ENCODE results near the gene OTOF.

The OTOF gene

DNA sequence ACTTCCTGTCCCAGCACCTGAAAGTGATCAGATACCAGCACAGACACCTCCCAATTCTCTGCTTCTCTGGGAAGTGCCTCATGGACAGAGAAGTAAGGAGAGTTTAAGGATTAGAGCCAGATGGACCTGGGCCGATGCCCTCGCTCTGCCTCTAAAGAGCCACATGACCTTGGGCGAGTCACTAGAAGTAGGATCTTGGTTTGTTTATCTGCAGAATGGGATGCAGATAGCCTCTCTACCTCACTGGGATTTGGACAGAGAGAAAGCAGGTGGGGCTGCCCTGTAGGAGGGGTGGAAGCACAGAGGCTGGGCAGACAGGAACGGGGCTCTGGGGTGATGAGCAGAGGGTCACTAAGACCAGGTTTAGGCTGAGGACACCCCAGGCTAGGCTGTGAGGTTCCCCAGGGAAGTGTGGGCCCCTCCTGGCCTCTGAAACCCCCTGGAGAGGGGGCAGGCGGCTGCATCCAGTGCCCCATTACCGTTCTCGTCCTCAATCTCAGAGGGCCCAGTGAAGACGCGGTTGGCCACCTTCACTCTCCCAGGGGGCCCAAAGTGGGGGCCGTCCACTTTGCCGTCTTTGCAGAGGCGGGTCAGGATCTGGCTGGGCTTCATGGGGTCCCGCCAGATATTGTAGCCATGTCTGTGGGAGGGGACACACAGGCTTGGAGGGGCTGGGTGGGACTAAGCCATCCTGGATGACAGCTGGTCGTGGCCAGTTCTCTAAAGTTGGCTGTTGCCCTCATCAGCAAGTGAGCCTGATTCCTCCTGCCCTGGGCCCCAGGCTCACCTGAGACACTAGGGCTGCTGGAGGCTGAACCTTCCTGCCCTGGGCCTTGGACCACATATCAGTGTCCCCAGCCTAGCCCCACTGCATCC, 13.3 kb downstream of the OTOF start:
- no peak for TF ChIP-seq TCF12 (IDR thresholded peaks at IDR 0.05; ENCODE audit: low read depth)
- no peak for TF ChIP-seq EP300 (IDR thresholded peaks at IDR 0.05; ENCODE audit: borderline replicate concordance)
- no peak for TF ChIP-seq YY1 (IDR thresholded peaks at IDR 0.05; ENCODE audit: low read depth)
- no peak for TF ChIP-seq RAD21 (IDR thresholded peaks at IDR 0.05; ENCODE audit: low read depth)
- TF ChIP-seq EGR1 (IDR thresholded peaks at IDR 0.05), result no peak
- no peak for TF ChIP-seq ZBTB7A (IDR thresholded peaks at IDR 0.05; ENCODE audit: low read depth)
- no peak for TF ChIP-seq CEBPB (IDR thresholded peaks at IDR 0.05)
- TF ChIP-seq, protein P1, sequence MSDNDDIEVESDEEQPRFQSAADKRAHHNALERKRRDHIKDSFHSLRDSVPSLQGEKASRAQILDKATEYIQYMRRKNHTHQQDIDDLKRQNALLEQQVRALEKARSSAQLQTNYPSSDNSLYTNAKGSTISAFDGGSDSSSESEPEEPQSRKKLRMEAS (IDR thresholded peaks at IDR 0.05), result no peak
- TF ChIP-seq NFIC (IDR thresholded peaks at IDR 0.05), result no peak

DNA sequence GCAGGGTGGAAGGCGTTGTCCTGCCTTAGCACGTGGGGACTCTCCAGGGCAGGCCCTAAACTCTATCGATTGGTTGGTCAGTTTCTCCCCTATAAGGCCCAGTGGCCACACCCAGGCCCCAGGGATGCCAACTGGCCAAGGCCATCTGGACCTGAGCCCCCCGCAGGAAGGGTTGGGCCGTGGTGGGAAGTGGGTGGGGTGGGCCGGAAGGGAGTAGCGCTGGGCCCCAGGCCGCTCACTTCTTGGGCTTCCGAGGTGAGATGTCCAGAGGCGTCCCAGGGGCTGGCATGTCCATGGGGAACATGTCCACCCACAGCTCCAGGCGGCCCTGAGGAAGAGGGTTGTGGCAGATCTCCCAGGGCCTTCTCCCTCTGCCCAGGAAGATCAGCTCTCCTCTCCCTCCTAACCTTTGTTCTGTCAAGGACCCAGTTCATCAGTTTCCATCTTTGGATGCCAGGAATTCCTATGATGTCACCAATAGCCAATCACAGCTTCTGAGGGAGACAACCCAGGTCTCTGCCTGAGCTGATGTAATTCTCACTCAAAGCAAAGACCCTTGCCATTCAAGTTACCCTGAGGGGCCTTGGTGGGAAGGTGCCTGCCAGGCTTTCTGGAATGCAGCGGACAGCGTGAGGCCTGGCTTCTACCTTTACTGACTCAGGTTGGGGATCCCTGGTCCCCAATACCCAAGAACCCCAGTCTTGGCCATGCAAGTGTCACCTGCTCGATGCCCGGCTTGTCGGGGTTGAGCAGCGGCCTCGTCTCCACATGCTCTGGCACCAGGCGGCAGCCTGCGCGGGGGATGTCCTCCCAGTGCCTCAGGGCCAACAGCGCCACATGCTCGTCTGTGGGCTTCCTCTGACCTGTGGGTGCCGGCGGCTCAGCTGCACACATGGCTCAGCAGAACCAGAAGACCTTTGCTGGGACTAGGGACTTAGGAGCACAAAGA, 14.4 kb downstream of the OTOF start:
- TF ChIP-seq EP300 (IDR thresholded peaks at IDR 0.05; ENCODE audit: borderline replicate concordance), result no peak
- no peak for TF ChIP-seq TAF1 (IDR thresholded peaks at IDR 0.05; ENCODE audit: low read depth)
- no peak for TF ChIP-seq ZBTB7A (IDR thresholded peaks at IDR 0.05; ENCODE audit: low read depth)
- TF ChIP-seq CREB1 (IDR thresholded peaks at IDR 0.05; ENCODE audit: low read depth), result no peak
- TF ChIP-seq NFIC (IDR thresholded peaks at IDR 0.05), result no peak
- no peak for TF ChIP-seq YY1 (IDR thresholded peaks at IDR 0.05; ENCODE audit: low read depth)
- peak; percentile 75 for TF ChIP-seq TEAD4 (IDR thresholded peaks at IDR 0.05)

DNA sequence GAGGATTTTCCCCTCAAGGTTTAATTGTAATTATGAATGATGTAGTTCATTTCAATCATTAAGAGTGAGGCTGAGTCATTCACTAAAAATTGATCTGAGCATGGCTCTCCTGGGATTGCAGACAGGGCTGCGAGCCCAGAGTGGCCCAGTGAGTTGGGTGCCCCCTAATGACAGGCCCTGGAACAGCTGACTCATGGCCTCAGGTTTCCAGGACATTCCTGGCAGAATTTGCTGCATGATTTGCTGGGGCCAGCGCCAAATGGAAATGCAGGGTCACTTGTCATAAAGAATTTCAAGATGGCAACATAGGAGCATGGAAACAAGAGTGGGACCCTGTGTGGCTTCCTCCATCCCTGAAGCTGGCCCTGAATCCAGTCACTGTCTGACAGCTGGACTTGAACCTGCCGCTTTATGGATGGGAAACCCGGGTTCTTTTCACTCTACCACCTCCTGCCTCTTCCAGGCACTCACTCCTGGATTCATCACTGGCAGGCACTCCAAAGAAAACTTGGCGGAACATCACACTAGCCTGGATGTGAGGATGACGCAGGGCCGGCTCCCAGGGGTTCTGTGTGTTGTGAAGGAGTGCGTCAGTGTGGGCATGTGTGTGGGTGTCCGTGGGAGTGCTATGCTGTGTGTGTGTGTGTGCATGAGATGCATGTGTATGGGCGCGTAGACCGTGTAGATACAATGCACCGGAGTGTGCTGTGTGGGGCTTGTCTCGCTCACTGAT, 15.2 kb downstream of the OTOF start:
- no peak for TF ChIP-seq ZBTB7A (IDR thresholded peaks at IDR 0.05; ENCODE audit: low read depth)
- TF ChIP-seq FOXM1 (IDR thresholded peaks at IDR 0.05; ENCODE audit: borderline replicate concordance, low read depth), result no peak
- TF ChIP-seq, protein P2, sequence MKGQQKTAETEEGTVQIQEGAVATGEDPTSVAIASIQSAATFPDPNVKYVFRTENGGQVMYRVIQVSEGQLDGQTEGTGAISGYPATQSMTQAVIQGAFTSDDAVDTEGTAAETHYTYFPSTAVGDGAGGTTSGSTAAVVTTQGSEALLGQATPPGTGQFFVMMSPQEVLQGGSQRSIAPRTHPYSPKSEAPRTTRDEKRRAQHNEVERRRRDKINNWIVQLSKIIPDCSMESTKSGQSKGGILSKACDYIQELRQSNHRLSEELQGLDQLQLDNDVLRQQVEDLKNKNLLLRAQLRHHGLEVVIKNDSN (IDR thresholded peaks at IDR 0.05), result peak; percentile 23; the same call in 1 of the 2 replicates
- TF ChIP-seq CREB1 (IDR thresholded peaks at IDR 0.05; ENCODE audit: low read depth), result no peak
- no peak for TF ChIP-seq CEBPB (IDR thresholded peaks at IDR 0.05)
- peak; percentile 37; the same call in 1 of the 2 replicates for TF ChIP-seq EP300 (IDR thresholded peaks at IDR 0.05; ENCODE audit: borderline replicate concordance)
- 0 out of 2 replicates have a peak, but pooled peaks have one; percentile 13 for TF ChIP-seq YY1 (IDR thresholded peaks at IDR 0.05; ENCODE audit: low read depth)
- peak; percentile 66; the same call in 1 of the 2 replicates for TF ChIP-seq RAD21 (IDR thresholded peaks at IDR 0.05; ENCODE audit: low read depth)
- peak; percentile 69 for TF ChIP-seq TEAD4 (IDR thresholded peaks at IDR 0.05)
- TF ChIP-seq TCF12 (IDR thresholded peaks at IDR 0.05; ENCODE audit: low read depth), result peak; percentile 46; the same call in 1 of the 2 replicates
- TF ChIP-seq NFIC (IDR thresholded peaks at IDR 0.05), result peak; percentile 46
- no peak for TF ChIP-seq EGR1 (IDR thresholded peaks at IDR 0.05)
- TF ChIP-seq, protein P3, sequence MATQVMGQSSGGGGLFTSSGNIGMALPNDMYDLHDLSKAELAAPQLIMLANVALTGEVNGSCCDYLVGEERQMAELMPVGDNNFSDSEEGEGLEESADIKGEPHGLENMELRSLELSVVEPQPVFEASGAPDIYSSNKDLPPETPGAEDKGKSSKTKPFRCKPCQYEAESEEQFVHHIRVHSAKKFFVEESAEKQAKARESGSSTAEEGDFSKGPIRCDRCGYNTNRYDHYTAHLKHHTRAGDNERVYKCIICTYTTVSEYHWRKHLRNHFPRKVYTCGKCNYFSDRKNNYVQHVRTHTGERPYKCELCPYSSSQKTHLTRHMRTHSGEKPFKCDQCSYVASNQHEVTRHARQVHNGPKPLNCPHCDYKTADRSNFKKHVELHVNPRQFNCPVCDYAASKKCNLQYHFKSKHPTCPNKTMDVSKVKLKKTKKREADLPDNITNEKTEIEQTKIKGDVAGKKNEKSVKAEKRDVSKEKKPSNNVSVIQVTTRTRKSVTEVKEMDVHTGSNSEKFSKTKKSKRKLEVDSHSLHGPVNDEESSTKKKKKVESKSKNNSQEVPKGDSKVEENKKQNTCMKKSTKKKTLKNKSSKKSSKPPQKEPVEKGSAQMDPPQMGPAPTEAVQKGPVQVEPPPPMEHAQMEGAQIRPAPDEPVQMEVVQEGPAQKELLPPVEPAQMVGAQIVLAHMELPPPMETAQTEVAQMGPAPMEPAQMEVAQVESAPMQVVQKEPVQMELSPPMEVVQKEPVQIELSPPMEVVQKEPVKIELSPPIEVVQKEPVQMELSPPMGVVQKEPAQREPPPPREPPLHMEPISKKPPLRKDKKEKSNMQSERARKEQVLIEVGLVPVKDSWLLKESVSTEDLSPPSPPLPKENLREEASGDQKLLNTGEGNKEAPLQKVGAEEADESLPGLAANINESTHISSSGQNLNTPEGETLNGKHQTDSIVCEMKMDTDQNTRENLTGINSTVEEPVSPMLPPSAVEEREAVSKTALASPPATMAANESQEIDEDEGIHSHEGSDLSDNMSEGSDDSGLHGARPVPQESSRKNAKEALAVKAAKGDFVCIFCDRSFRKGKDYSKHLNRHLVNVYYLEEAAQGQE (IDR thresholded peaks at IDR 0.05; ENCODE audit: low read depth), result no peak
- TF ChIP-seq, protein P1 (IDR thresholded peaks at IDR 0.05), result 0 out of 2 replicates have a peak, but pooled peaks have one; percentile 33
- TF ChIP-seq TAF1 (IDR thresholded peaks at IDR 0.05; ENCODE audit: low read depth), result no peak

DNA sequence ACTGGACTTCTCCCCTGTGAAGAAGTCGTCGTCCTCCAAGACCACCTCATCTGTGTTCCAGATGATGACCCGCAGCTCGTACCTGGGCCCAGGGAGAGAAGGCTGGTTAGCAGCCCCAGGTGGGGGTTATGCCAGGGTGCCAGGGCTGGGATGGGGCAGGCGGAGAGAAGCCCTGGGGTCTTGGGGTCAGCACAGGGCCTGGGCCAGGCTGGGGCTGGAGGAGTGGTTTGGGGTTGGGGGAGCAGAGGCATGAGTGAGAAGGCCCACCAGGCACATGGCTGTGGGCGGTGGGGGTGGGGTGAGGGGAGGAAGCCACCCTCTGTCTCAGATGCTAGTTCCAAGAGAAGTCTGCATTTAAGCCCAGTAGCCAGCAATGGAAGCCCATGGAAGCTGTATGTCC, 15.8 kb downstream of the OTOF start:
- TF ChIP-seq YY1 (IDR thresholded peaks at IDR 0.05; ENCODE audit: low read depth), result no peak
- TF ChIP-seq CEBPB (IDR thresholded peaks at IDR 0.05), result no peak
- TF ChIP-seq TCF12 (IDR thresholded peaks at IDR 0.05; ENCODE audit: low read depth), result no peak
- TF ChIP-seq, protein P2 (IDR thresholded peaks at IDR 0.05), result no peak
- no peak for TF ChIP-seq TEAD4 (IDR thresholded peaks at IDR 0.05)
- TF ChIP-seq RAD21 (IDR thresholded peaks at IDR 0.05; ENCODE audit: low read depth), result no peak

DNA sequence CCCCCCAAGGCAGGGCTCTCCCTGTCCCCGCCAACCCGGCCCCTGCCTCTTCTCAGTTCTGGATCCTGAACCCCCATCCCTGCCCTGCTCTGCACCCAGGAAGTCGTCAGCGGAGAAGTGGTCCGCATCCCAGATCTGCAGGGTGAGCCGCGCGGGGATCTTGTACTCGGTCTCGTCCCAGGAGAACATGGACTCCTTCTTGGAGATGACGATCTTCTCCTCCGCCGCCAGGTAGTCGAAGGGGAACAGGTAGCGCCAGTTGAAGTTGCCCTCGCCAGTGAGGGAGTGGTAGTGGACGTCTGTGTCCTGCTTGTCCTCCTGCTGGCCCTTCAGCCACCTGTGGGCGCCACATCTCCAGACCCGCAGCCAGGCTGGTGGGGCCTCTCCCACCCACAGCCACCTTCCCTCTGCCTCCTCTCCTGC, 16.3 kb downstream of the OTOF start:
- TF ChIP-seq ZBTB7A (IDR thresholded peaks at IDR 0.05; ENCODE audit: low read depth), result no peak
- TF ChIP-seq EGR1 (IDR thresholded peaks at IDR 0.05), result no peak
- TF ChIP-seq YY1 (IDR thresholded peaks at IDR 0.05; ENCODE audit: low read depth), result no peak
- TF ChIP-seq TEAD4 (IDR thresholded peaks at IDR 0.05), result no peak
- TF ChIP-seq, protein P2 (IDR thresholded peaks at IDR 0.05), result no peak
- no peak for TF ChIP-seq FOXM1 (IDR thresholded peaks at IDR 0.05; ENCODE audit: borderline replicate concordance, low read depth)
- TF ChIP-seq CEBPB (IDR thresholded peaks at IDR 0.05), result no peak
- TF ChIP-seq, protein P3 (IDR thresholded peaks at IDR 0.05; ENCODE audit: low read depth), result no peak
- TF ChIP-seq EP300 (IDR thresholded peaks at IDR 0.05; ENCODE audit: borderline replicate concordance), result no peak
- TF ChIP-seq CREB1 (IDR thresholded peaks at IDR 0.05; ENCODE audit: low read depth), result no peak
- TF ChIP-seq TAF1 (IDR thresholded peaks at IDR 0.05; ENCODE audit: low read depth), result no peak
- no peak for TF ChIP-seq TCF12 (IDR thresholded peaks at IDR 0.05; ENCODE audit: low read depth)
- TF ChIP-seq, protein P1 (IDR thresholded peaks at IDR 0.05), result no peak
- TF ChIP-seq NFIC (IDR thresholded peaks at IDR 0.05), result no peak
- TF ChIP-seq RAD21 (IDR thresholded peaks at IDR 0.05; ENCODE audit: low read depth), result no peak

Data from Ishikawa (cell line).